Endodermal cell (in vitro differentiated cells): ENCODE measurements around the gene POMGNT1. TPM values are rescaled to one million over a fixed set of nuclear protein-coding genes. Genes with fewer than 3 reads are reported as not detected.

Source experiments
- DNase-seq: peaks from one replicate; pipeline ENCODE4 v3.0.0-alpha.2; 2017
- H3K27ac ChIP-seq: 2 replicates; pipeline ENCODE4 v1.5.1; 2013; ENCODE audit warnings: mild to moderate bottlenecking, low read depth, low read length, moderate library complexity
- H3K27me3 ChIP-seq: 2 replicates; pipeline ENCODE4 v1.6.1; 2013; ENCODE audit warnings: mild to moderate bottlenecking, low read length, moderate library complexity; ENCODE audit not compliant: insufficient read depth, control insufficient read depth, poor library complexity, severe bottlenecking
- H3K36me3 ChIP-seq: 2 replicates; pipeline ENCODE4 v1.7.0; 2013; ENCODE audit warnings: mild to moderate bottlenecking, low read length, moderate library complexity; ENCODE audit not compliant: control insufficient read depth, insufficient read depth
- H3K4me1 ChIP-seq: one replicate; pipeline ENCODE4 v1.7.0; 2013; ENCODE audit warnings: low read length; ENCODE audit not compliant: control insufficient read depth, insufficient read depth
- H3K4me3 ChIP-seq: 2 replicates; pipeline ENCODE4 v1.5.1; 2013; ENCODE audit warnings: mild to moderate bottlenecking, low read length, moderate library complexity
- H3K9ac ChIP-seq: 2 replicates; pipeline ENCODE4 v1.6.1; 2013; ENCODE audit warnings: mild to moderate bottlenecking, low read length, moderate library complexity; ENCODE audit not compliant: poor library complexity, severe bottlenecking; ENCODE audit errors: extremely low read depth
- H3K9me3 ChIP-seq: 2 replicates; pipeline ENCODE4 v1.6.1; 2013; ENCODE audit warnings: mild to moderate bottlenecking, low read length, moderate library complexity; ENCODE audit not compliant: control insufficient read depth
- H3K27ac Mint-ChIP-seq: 2 replicates; pipeline ENCODE4 v1.8.0; 2020; ENCODE audit warnings: mixed read lengths
- H3K27me3 Mint-ChIP-seq: 2 replicates; pipeline ENCODE4 v1.8.0; 2021; ENCODE audit warnings: mild to moderate bottlenecking, mixed read lengths; ENCODE audit not compliant: insufficient read depth
- H3K36me3 Mint-ChIP-seq: 2 replicates; pipeline ENCODE4 v1.8.0; 2020; ENCODE audit warnings: low read depth, mixed read lengths
- H3K4me1 Mint-ChIP-seq: 2 replicates; pipeline ENCODE4 v1.8.0; 2020; ENCODE audit warnings: mixed read lengths
- H3K4me3 Mint-ChIP-seq: 2 replicates; pipeline ENCODE4 v1.8.0; 2020; ENCODE audit warnings: mild to moderate bottlenecking, moderate library complexity, mixed read lengths
- H3K9me3 Mint-ChIP-seq: 2 replicates; pipeline ENCODE4 v1.8.0; 2020; ENCODE audit warnings: mild to moderate bottlenecking, mixed read lengths
- CTCF ChIP-seq: fragments of 200-600 bp; sonication (generic); conservative IDR thresholded peaks from 2 replicates; pipeline ENCODE4 v1.5.0; 2021; ENCODE audit warnings: antibody characterized with exemption, mild to moderate bottlenecking
- WGBS, 2 experiments: methylation state at CpG; one replicate each; pipeline versions ENCODE4 v1.1.5 to v1.1.7; 2013; ENCODE audit warnings: missing lambda C conversion rate in 2 of 2, mixed read lengths in 1 of 2; ENCODE audit not compliant: insufficient coverage in 1 of 2, insufficient read length in 1 of 2; 5-methylcytosine and 5-hydroxymethylcytosine counted together
- total RNA-seq, 2 donors: library from RNA; stranded (reverse); fragmentation: NEBNext Ultra II Directional in 1 of 2; extraction: Animal tissue kit (Norgen Biotek cat#: 25700) in 1 of 2; gene quantifications; 2 replicates in 1 of 2; 3 replicates in 1 of 2; pipeline ENCODE4 v1.2.1, GENCODE V29; 2021

Gene POMGNT1
- total RNA-seq, 2 donors from 2014 or later = 101 TPM

- 96 to 97% methylated on average over 6 to 8 of the region's 9 CpGs for WGBS, 2 experiments
- Histone ChIP-seq H3K27ac (no peak overlapping the region), H3K27me3 (no peaks in the 10 kb centered on the region), H3K9ac (no peak overlapping the region), H3K4me1 (no peaks in the 10 kb centered on the region), H3K9me3 (no peaks in the 10 kb centered on the region), H3K4me3 (no peak overlapping the region), H3K36me3 (peaks cover 61% of the 10 kb centered on the region)
- Mint-ChIP-seq H3K4me3 (no peak overlapping the region), H3K36me3 (peaks cover 62% of the 10 kb centered on the region), H3K27me3 (no peaks in the 10 kb centered on the region), H3K4me1 (peaks cover 2% of the 10 kb centered on the region), H3K9me3 (no peaks in the 10 kb centered on the region), H3K27ac (no peak overlapping the region)
- no peak for DNase-seq
- no peak for TF ChIP-seq CTCF
Observed at GRCh38 chr1:46191033-46191701, 7.1 kb downstream of the POMGNT1 start.

GRCh38 chr1:46190539-46190938, 7.7 kb downstream of the POMGNT1 start:
- Mint-ChIP-seq H3K9me3 (no peaks in the 10 kb centered on the region), H3K4me1 (peaks cover 2% of the 10 kb centered on the region), H3K4me3 (no peak overlapping the region), H3K36me3 (peaks cover 58% of the 10 kb centered on the region), H3K27ac (no peak overlapping the region), H3K27me3 (no peaks in the 10 kb centered on the region)
- no peak for DNase-seq
- Histone ChIP-seq H3K4me3 (no peak overlapping the region), H3K27ac (no peak overlapping the region), H3K9me3 (no peaks in the 10 kb centered on the region), H3K36me3 (peaks cover 55% of the 10 kb centered on the region), H3K27me3 (no peaks in the 10 kb centered on the region), H3K4me1 (no peaks in the 10 kb centered on the region), H3K9ac (no peak overlapping the region)
- WGBS, 2 experiments = 80 to 89% methylated on average over 2 to 3 of the region's 3 CpGs
- TF ChIP-seq CTCF = no peak

- no peak overlapping the region for H3K27ac ChIP-seq
- peak; percentile 58 for DNase-seq
- Mint-ChIP-seq H3K27me3 (no peaks in the 10 kb centered on the region), H3K4me1 (no peaks in the 10 kb centered on the region), H3K36me3 (peaks cover 50% of the 10 kb centered on the region), H3K9me3 (no peaks in the 10 kb centered on the region), H3K27ac (no peak overlapping the region), H3K4me3 (no peak overlapping the region)
- peak; percentile 57 for TF ChIP-seq CTCF
- peaks cover 47% of the 10 kb centered on the region for H3K36me3 ChIP-seq
- H3K27me3 ChIP-seq = no peaks in the 10 kb centered on the region
- H3K9me3 ChIP-seq = no peaks in the 10 kb centered on the region
- 83 to 87% methylated on average over 1 to 6 of the region's 6 CpGs for WGBS, 2 experiments
- H3K4me1 ChIP-seq = no peaks in the 10 kb centered on the region
- H3K4me3 ChIP-seq = no peak overlapping the region
- no peak overlapping the region for H3K9ac ChIP-seq
Observed at GRCh38 chr1:46188295-46189030, 9.8 kb downstream of the POMGNT1 start.
